Adrenal gland (tissue), 5 donors: ENCODE results near the gene PRKG1.

Experiments used
- CTCF ChIP-seq, 6 experiments: fragments of 450-650 bp in 4 of 6; fragments of 200-600 bp in 2 of 6; sonication (generic) in 1 of 6; IDR thresholded peaks; 1 replicate in 5 of 6; 2 replicates in 1 of 6; pipeline versions ENCODE4 v1.5.1 to v1.8.0; 2016 to 2021; ENCODE audit warnings: antibody characterized with exemption in 6 of 6, mild to moderate bottlenecking in 2 of 6, moderate library complexity in 1 of 6
- POLR2A ChIP-seq, 2 donors: fragments of 450-650 bp; IDR thresholded peaks; one replicate each; pipeline ENCODE4 v1.6.1; 2017; ENCODE audit warnings: antibody characterized with exemption in 2 of 2, mild to moderate bottlenecking in 2 of 2, moderate library complexity in 1 of 2
- donor health status: DM: no; HTN: no; CAD: no.

DNA sequence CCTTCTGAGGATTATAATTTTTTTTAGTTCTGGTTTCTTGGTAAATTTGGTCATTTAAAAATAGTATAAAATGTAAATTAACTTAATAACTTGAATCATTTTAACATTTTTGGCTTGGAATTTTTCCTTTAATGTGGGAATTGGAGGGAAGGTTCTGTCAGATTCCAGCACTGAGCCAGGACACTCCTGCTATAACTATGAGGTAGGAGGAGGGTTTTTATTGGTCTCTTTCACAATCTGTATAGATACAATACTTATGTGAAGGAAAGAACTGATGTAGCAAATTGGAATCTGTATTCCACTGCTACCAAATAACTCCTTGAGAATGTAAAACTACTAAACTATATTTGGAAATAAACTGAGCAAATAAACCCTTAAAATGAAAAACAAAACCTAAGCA, 3.2 kb downstream of the PRKG1 start:
- TF ChIP-seq CTCF (IDR thresholded peaks at IDR 0.05) (no peak), POLR2A (IDR thresholded peaks at IDR 0.05) (no peak)
